ENCODE data around the gene IL1A. TPM values are rescaled to one million over a fixed set of nuclear protein-coding genes. Genes with fewer than 3 reads are reported as not detected.
"Not testable (repeated sequence)": the region's sequence is repeated elsewhere in the genome, so short reads cannot be mapped to it uniquely, and the experiment has no call there.

The IL1A gene
- under 1 TPM in 4 of 7 donors, not detected in 3; 0.10 to 0.69 (median 0.20) TPM for total RNA-seq
- under 1 TPM in 1 of 2 donors, not detected in 1; 0.07 TPM for polyA plus RNA-seq
- long read RNA-seq, donor 1 = 0 reads
- long read RNA-seq, donor 2 = 0 reads
- long read RNA-seq, donor 3 = 0 reads

- intact Hi-C loops (cut with DNase I) = no loop called here
- DNase-seq = no peak
- H3K4me1 ChIP-seq (ENCODE audit: insufficient read depth) = no peaks in the 10 kb centered on the region
- H3K4me3 ChIP-seq = no peak within 1 kb of the TSS
- no peaks in the 10 kb centered on the region for H3K27me3 ChIP-seq
- H3K9me3 ChIP-seq = no peaks in the 10 kb centered on the region
- H3K27ac ChIP-seq = no peak within 1 kb of the TSS
- no peaks in the 10 kb centered on the region for H3K36me3 ChIP-seq
- WGBS, 3 donors = 32 to 46% (median 40%) methylated on average over 13 of the region's 13 CpGs
- TF ChIP-seq EP300 (IDR thresholded peaks at IDR 0.05) (no peak), POLR2A (IDR thresholded peaks at IDR 0.05) (no peak)
- TF ChIP-seq, protein P1, sequence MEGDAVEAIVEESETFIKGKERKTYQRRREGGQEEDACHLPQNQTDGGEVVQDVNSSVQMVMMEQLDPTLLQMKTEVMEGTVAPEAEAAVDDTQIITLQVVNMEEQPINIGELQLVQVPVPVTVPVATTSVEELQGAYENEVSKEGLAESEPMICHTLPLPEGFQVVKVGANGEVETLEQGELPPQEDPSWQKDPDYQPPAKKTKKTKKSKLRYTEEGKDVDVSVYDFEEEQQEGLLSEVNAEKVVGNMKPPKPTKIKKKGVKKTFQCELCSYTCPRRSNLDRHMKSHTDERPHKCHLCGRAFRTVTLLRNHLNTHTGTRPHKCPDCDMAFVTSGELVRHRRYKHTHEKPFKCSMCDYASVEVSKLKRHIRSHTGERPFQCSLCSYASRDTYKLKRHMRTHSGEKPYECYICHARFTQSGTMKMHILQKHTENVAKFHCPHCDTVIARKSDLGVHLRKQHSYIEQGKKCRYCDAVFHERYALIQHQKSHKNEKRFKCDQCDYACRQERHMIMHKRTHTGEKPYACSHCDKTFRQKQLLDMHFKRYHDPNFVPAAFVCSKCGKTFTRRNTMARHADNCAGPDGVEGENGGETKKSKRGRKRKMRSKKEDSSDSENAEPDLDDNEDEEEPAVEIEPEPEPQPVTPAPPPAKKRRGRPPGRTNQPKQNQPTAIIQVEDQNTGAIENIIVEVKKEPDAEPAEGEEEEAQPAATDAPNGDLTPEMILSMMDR (IDR thresholded peaks at IDR 0.05) = no peak
These were observed at the start of gene IL1A for GRCh38 chr2:112784199-112785189. IL1A (minus strand) TSS chr2:112784493; CDS start chr2:112783770, 723 bp downstream.

DNA sequence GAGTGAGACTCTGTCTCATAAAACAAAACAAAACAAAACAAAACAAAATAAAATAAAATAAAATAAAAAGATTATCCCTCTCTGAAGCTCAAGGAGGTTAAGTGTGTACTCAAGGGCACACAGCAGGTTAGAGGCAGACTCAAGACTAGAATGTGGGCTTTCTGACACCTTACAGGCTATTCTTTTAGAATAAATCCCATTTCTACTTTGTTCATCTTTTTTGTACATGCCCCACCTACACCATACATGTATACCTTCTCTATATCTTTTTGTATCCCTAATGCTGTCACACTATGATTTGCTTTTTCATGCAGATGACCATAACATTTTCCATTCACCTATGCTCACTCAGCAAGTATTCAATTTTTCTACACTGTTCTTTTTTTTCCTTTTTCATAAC lies 49.7 kb upstream of the IL1A start:
- no peak overlapping the region for H3K4me3 ChIP-seq
- H3K27ac ChIP-seq = no peak overlapping the region
- TF ChIP-seq EP300 (IDR thresholded peaks at IDR 0.05) (no peak), POLR2A (IDR thresholded peaks at IDR 0.05) (no peak)
- TF ChIP-seq, protein P1 (IDR thresholded peaks at IDR 0.05) = no peak
- no peak for DNase-seq
- no peaks in the 10 kb centered on the region for H3K27me3 ChIP-seq
- no peaks in the 10 kb centered on the region for H3K9me3 ChIP-seq
- intact Hi-C loops (cut with DNase I) = no loop called here
- no peaks in the 10 kb centered on the region for H3K4me1 ChIP-seq (ENCODE audit: insufficient read depth)
- H3K36me3 ChIP-seq = no peaks in the 10 kb centered on the region

DNA sequence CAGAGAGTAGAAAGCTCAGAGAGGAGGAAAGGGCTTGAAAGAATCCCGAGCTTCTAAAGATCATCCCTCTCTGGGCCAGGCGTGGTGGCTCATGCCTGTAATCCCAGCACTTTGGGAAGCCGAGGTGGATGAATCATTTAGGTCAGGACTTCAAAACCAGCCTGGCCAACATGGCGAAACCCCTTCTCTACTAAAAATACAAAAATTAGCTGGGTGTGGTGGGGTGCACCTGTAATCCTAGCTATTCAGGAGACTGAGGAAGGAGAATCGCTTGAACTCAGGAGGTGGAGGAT lies 49.3 kb upstream of the IL1A start:
- H3K9me3 ChIP-seq; H3K27me3 ChIP-seq; H3K4me1 ChIP-seq (ENCODE audit: insufficient read depth); intact Hi-C loops (cut with DNase I); DNase-seq; H3K36me3 ChIP-seq; H3K4me3 ChIP-seq; H3K27ac ChIP-seq: not testable (repeated sequence)
- 93 to 97% (median 95%) methylated on average over 5 of the region's 5 CpGs for WGBS, 3 donors

DNA sequence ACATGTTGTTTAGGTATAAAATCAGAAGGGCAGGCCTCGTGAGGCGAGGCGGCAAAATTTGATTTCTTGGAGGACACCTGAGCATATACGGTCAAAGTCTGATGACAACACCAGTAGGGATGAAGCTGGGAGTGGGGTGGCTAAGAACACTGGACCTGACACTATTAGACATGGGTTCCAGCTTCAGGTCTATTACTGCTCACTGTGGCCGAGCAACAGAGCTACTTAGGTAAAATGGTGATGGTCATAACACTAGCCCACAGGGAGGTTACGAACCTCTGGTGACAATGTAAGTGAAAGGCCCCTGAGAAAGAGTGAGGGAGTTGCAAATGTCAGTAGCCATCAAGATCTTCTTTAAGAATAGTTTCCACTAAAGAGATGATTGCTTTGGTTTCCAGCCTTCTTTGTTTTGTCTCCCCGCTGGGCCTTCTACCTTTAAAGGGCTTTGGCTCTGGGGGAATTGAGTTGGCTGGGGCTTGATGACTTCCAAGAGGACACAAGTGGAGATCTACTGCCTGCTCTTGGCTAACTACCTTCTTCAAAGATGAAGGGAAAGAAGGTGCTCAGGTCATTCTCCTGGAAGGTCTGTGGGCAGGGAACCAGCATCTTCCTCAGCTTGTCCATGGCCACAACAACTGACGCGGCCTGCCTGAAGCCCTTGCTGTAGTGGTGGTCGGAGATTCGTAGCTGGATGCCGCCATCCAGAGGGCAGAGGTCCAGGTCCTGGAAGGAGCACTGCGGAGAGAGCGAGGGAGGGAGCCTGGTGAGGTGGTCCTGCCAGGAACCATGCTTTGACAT lies 48.7 kb upstream of the IL1A start:
- no peak for DNase-seq
- Histone ChIP-seq H3K9me3 (no peaks in the 10 kb centered on the region), H3K4me1 (ENCODE audit: insufficient read depth) (no peaks in the 10 kb centered on the region), H3K36me3 (no peaks in the 10 kb centered on the region), H3K27me3 (no peaks in the 10 kb centered on the region), H3K4me3 (no peak overlapping the region), H3K27ac (no peak overlapping the region)
- 87 to 95% (median 95%) methylated on average over 14 of the region's 14 CpGs for WGBS, 3 donors
- TF ChIP-seq POLR2A (IDR thresholded peaks at IDR 0.05) (no peak), EP300 (IDR thresholded peaks at IDR 0.05) (no peak)
- TF ChIP-seq, protein P1 (IDR thresholded peaks at IDR 0.05) = no peak
- intact Hi-C loops (cut with DNase I) = no loop called here
